ENCODE results near the gene SLC2A8.

DNA sequence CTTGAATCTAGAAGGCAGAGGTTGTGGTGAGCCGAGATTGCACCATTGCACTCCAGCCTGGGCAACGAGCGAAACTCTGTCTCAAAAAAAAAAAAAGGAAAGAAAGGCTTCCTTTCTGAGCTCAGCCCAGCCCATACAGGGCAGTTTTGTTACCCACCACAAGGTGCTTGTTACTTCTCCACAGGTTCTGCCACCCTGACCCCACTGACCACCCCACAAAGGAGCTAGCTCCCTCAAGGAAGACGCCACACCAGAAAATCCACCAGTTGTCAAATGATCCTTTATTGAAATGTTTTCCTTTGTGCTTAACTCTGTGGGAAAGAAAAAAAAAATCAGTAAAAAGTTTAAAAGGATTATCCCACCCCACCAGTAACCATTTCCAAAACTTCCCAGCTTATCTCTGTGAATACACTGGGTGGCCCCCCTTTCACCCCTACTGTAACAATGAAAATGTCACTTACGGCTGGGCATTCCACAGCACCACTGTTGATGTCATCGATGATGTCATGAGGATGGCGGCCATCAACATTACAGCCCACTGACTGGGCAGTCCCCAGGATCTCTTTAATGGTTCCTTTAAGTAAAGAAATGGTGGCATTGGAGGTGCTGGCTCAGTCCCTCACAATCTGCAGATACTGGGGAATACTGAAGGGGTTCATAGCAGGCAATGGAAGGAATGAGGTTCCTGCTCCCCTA is 50.6 kb downstream of the SLC2A8 start:
- TF ChIP-seq CTCF (IDR thresholded peaks at IDR 0.05; ENCODE audit: low read length) (no peak), EZH2 (optimal IDR thresholded peaks at IDR 0.05; ENCODE audit: low read depth, low read length) (no peak), EZH2phosphoT487 (IDR thresholded peaks at IDR 0.05; ENCODE audit: low read length) (no peak)

Measured in MM.1S (cell line).